Retinal pigment epithelial cell (primary cell): ENCODE results near the gene PSMG2.

Experiments used
- DNase-seq: peaks from one replicate; pipeline ENCODE4 v3.0.0-alpha.2; 2010; ENCODE audit warnings: low read depth
- H3K4me3 ChIP-seq: 2 replicates; pipeline ENCODE4 v1.5.1; 2011; ENCODE audit warnings: mild to moderate bottlenecking, low read length, control low read depth, moderate library complexity
- TF ChIP-seq, protein P1 (sequence below): conservative IDR thresholded peaks from 2 replicates; pipeline ENCODE4 v1.5.1; 2011; ENCODE audit warnings: low read depth, low read length, control low read depth, inconsistent platforms

PSMG2 gene

DNA sequence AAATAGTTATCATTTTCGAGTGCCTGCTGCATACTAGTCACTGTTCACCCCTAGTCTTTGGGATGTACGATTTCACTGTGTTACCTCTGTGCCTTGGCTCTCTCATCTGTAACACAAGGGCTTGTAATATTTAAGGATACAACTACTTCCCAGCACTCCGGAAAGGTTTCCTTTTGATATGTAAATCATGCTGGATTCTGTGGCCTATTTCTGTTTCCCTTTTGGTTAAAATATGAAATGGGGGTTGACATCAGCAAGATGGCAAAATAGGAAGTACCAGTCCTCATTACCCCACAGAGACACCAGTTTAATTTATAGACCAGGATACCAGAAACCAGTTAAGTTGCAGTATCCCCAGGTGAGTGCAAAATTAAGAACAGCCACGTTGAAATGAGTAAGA lies 23.5 kb downstream of the PSMG2 start:
- no peak for DNase-seq
- TF ChIP-seq, protein P1, sequence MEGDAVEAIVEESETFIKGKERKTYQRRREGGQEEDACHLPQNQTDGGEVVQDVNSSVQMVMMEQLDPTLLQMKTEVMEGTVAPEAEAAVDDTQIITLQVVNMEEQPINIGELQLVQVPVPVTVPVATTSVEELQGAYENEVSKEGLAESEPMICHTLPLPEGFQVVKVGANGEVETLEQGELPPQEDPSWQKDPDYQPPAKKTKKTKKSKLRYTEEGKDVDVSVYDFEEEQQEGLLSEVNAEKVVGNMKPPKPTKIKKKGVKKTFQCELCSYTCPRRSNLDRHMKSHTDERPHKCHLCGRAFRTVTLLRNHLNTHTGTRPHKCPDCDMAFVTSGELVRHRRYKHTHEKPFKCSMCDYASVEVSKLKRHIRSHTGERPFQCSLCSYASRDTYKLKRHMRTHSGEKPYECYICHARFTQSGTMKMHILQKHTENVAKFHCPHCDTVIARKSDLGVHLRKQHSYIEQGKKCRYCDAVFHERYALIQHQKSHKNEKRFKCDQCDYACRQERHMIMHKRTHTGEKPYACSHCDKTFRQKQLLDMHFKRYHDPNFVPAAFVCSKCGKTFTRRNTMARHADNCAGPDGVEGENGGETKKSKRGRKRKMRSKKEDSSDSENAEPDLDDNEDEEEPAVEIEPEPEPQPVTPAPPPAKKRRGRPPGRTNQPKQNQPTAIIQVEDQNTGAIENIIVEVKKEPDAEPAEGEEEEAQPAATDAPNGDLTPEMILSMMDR: no peak

DNA sequence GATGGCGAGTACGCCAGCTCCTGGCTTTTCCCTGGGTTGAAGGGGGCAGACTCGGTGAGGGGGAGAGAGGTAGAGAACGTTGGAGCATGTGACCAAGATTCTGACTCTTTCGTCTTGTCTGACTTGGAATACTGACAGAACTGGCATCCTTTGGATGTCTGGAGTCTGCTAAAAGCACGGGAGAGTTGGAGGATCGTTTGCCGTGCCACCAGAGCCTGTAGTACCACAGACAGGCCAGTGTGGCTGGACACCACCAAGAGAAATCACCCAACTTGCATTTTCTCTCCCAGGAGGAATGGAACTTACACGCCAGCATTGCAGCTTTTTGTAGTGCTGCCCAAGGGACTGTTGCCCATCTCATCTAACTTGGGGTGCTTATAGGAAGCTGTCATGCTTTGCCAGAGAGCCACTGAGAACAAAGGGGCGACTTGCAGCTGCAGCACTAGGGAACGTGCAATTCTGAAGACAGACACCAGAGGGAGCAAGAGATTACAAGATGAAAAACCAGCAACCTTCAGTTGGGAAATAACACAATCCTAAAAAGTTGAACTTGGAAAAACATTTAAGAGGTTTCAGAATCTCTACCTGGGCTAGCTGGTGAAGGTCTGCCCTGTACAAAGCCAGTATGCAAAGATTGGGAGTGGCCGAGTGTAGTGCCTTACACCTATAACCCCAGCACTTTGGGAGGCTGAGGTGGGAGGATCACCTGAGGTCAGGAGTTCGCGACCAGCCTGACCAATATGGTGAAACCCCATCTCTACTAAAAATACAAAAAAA lies 24.1 kb downstream of the PSMG2 start:
- H3K4me3 ChIP-seq: no peak overlapping the region
- no peak for DNase-seq
- TF ChIP-seq, protein P1: peak; percentile 84

More for the DNA sequence above, 23.5 kb downstream of the PSMG2 start:
- no peak overlapping the region for H3K4me3 ChIP-seq

DNA sequence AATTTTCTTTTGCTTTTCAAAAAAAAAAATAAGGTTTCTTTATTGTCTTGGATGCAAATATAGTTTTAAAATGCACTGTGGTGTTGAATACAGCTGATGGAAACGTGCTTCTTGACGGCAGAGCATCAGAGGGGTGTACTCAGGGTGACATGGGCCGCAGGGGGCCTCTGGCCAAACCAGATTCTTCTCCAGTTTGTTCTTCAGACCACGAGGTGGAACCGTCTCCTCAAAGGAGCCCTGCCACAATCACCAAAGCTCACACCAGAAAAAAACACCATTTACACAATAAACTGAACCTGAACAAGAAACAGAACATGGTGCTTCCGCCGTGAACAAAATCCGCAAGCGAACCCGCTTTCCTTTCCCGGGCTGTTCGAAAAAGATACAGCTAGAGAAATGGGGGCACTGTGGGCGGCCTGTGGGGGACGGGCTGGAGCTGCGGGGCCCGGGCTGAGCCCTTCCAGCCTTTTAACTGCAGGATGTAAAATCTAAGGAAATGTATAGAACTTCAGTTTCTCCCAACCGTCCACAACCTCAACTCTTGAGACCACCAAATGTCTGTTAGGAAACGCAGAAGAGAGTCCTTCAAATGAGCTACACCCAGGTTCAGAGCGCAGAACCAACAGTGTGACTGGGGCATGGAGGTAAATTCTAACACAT lies 34.5 kb downstream of the PSMG2 start:
- no peak overlapping the region for H3K4me3 ChIP-seq
- TF ChIP-seq, protein P1: no peak
- no peak for DNase-seq

DNA sequence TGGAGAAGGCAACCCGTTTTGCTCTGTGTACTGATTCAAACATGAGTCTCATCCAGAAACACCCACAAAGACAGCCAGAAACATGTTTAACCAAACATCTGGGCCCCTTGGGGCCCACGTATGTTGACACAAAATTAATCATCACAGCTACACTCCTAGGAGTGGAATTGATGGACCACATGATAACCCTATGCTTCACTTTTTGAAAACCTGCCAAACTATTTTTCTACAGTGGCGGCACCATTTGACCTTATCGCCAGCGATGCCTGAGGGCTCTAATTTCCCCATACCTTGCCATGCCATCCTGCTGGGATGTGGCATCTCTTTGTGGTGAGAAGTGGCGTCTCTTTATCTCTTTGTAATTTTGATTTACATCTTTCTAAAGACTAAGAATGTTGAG lies 38.5 kb downstream of the PSMG2 start:
- TF ChIP-seq, protein P1: no peak
- DNase-seq: no peak
- H3K4me3 ChIP-seq: no peak overlapping the region

DNA sequence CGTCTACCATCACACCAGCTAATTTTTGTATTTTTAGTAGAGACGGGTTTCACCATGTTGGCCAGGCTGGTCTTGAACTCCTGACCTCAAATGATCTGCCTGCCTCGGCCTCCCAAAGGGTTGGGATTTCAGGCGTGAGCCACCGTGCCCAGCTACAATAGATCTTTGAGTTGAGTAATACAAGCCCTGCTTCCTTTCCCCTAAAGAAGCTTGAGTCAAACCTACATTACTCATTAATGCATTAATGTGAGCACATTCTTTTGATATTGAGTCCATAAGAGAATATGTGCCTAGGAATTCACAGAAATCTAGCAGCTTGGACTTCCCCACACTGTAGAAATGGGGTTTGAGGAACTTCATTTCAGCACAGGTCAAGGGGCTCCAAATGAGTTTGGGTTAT lies 39.6 kb downstream of the PSMG2 start:
- TF ChIP-seq, protein P1: no peak
- no peak overlapping the region for H3K4me3 ChIP-seq
- DNase-seq: no peak

DNA sequence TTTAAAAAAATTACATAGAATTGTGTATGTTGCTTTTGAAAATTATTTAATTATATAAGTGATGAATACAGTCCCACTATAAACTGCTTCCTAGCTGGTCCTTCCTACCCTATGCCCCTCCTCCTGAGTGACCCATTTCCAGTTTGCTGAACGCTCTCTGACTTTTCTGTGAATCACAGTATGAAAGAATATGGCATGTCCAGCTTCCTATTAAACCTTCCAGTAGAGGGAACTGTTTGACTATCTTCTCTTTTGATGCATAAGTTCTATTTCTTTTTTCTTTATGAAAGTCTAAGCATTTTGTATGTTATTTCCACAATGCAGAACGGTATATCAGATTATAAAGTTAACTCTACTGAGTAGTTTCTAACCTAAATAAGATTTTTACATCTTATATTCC lies 41.3 kb downstream of the PSMG2 start:
- no peak for DNase-seq
- H3K4me3 ChIP-seq: no peak overlapping the region
- TF ChIP-seq, protein P1: peak; percentile 64
